H1 (cell line): Measurements from ENCODE around the gene ZFAND6. TPM values are rescaled to one million over a fixed set of nuclear protein-coding genes. Genes with fewer than 3 reads are reported as not detected.

Experiments
- CHD7 ChIP-seq: fragments of 300-600 bp; sonication (generic); IDR thresholded peaks from 2 replicates; pipeline ENCODE4 v1.7.1; 2012; ENCODE audit warnings: low read length, moderate library complexity, mild to moderate bottlenecking, inconsistent platforms; ENCODE audit not compliant: insufficient replicate concordance
- KDM5A ChIP-seq: fragments of 200-600 bp; IDR thresholded peaks from 2 replicates; pipeline ENCODE4 v1.7.1; 2012; ENCODE audit warnings: mild to moderate bottlenecking, low read length, inconsistent platforms, mixed read lengths
- TAF7 ChIP-seq: optimal IDR thresholded peaks from 2 replicates; pipeline ENCODE3; 2011; ENCODE audit warnings: low read depth, mild to moderate bottlenecking, inconsistent platforms, low read length, moderate library complexity, borderline replicate concordance
- ZNF274 ChIP-seq: IDR thresholded peaks from 2 replicates; pipeline ENCODE4 v1.7.0; 2012; ENCODE audit warnings: low read length, borderline replicate concordance; ENCODE audit errors: extremely low read depth
- polyA plus RNA-seq, 7 experiments: library from polyadenylated mRNA; depleted of rRNA in 3 of 7; stranded (reverse) in 5 of 7; unstranded in 2 of 7; fragments of >200 nt in 5 of 7; fragments of 200-250 nt in 2 of 7; gene quantifications; 1 replicate in 5 of 7; 2 replicates in 1 of 7; 4 replicates in 1 of 7; pipeline versions ENCODE4 v1.2.1 to v1.2.3, GENCODE V29; 2011 to 2013; ENCODE audit warnings: missing spikeins in 2 of 7, mixed read lengths in 2 of 7
- total RNA-seq: library from RNA; stranded (reverse); fragmentation: NEBNext Ultra II Directional; extraction: Animal tissue kit (Norgen Biotek cat#: 25700); gene quantifications from 2 replicates; pipeline ENCODE4 v1.2.1, GENCODE V29; 2021
- TF ChIP-seq, protein P1 (sequence below): IDR thresholded peaks from 2 replicates; pipeline ENCODE4 v1.6.1; 2012; ENCODE audit warnings: inconsistent platforms

ZFAND6 gene
- total and polyA plus RNA-seq, 2 of the 8 experiments (the other 6 are each of a cell fraction or from before 2014, with no cell fraction given), result 136 to 237 TPM

DNA sequence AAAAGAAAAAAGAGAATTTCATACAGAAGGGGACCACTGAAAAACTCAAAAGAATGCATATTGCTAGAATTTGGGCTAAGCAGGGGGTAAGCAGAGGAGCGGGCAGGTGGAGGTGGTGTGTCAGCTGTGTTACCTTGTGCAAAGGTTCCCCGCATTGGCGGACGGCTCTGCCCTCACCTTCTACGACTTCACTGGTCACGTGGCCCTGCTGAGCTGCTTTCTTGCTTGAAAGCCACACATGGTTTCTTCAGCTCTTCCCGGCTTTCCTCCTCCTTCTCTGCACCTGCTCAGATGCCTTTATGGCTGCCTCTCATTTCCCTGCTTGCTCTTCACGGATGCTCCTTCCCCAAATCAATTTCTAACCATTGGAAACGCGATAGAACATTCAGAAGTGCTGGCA is 123.8 kb downstream of the ZFAND6 start (continued):
- TF ChIP-seq CHD7 (no peak), TAF7 (no peak), ZNF274 (no peak), KDM5A (no peak)
- TF ChIP-seq, protein P1, sequence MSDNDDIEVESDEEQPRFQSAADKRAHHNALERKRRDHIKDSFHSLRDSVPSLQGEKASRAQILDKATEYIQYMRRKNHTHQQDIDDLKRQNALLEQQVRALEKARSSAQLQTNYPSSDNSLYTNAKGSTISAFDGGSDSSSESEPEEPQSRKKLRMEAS, result no peak
